GM23338 (cell line): Measurements from ENCODE around the gene SYNJ2BP. TPM values are rescaled to one million over a fixed set of nuclear protein-coding genes. Genes with fewer than 3 reads are reported as not detected.
"Not testable (repeated sequence)": the region's sequence is repeated elsewhere in the genome, so short reads cannot be mapped to it uniquely, and the experiment has no call there.

Source experiments
- ATAC-seq: fragments of 200-7000 bp; cut with Tn5 transposase; 3 replicates; pipeline ENCODE4 v1.9.1; 2020
- DNase-seq: peaks from one replicate; pipeline ENCODE4 v3.0.0-alpha.2; 2015; ENCODE audit warnings: low spot score
- H2AFZ ChIP-seq: fragments of 200-600 bp; sonication (generic); 2 replicates; pipeline ENCODE4 v1.8.0; 2016; ENCODE audit warnings: antibody characterized with exemption, mild to moderate bottlenecking, moderate library complexity
- H3F3A ChIP-seq: fragments of 200-600 bp; sonication (generic); replicated peaks from 2 replicates; pipeline ENCODE4 v1.8.0; 2017; ENCODE audit warnings: antibody characterized with exemption, mixed run types, low read depth
- H3K27ac ChIP-seq: fragments of 200-600 bp; sonication (generic); 2 replicates; pipeline ENCODE4 v1.6.1; 2016; ENCODE audit warnings: low read depth
- H3K27me3 ChIP-seq: fragments of 200-600 bp; sonication (generic); 2 replicates; pipeline ENCODE4 v1.8.0; 2016; ENCODE audit warnings: mild to moderate bottlenecking, mixed run types, moderate library complexity; ENCODE audit not compliant: insufficient read depth
- H3K36me3 ChIP-seq: fragments of 200-600 bp; sonication (generic); 2 replicates; pipeline ENCODE4 v1.8.0; 2016; ENCODE audit warnings: mild to moderate bottlenecking; ENCODE audit not compliant: insufficient read depth
- H3K4me1 ChIP-seq: fragments of 200-600 bp; sonication (generic); 2 replicates; pipeline ENCODE4 v1.8.0; 2016; ENCODE audit warnings: mild to moderate bottlenecking, moderate library complexity; ENCODE audit not compliant: insufficient read depth
- H3K4me2 ChIP-seq: fragments of 200-600 bp; sonication (generic); 2 replicates; pipeline ENCODE4 v1.7.1; 2017; ENCODE audit warnings: mixed run types
- H3K4me3 ChIP-seq: fragments of 200-600 bp; sonication (generic); 2 replicates; pipeline ENCODE4 v1.6.1; 2016; ENCODE audit warnings: mixed run types
- H3K79me2 ChIP-seq: fragments of 200-600 bp; sonication (generic); replicated peaks from 2 replicates; pipeline ENCODE4 v1.8.0; 2017; ENCODE audit warnings: mild to moderate bottlenecking; ENCODE audit not compliant: insufficient read depth
- H3K9me2 ChIP-seq: fragments of 200-600 bp; sonication (generic); 2 replicates; pipeline ENCODE4 v1.8.0; 2017; ENCODE audit not compliant: insufficient read depth
- H4K20me1 ChIP-seq: fragments of 200-600 bp; sonication (generic); replicated peaks from 2 replicates; pipeline ENCODE4 v1.8.0; 2017; ENCODE audit warnings: mild to moderate bottlenecking; ENCODE audit not compliant: insufficient read depth
- H3K27ac Mint-ChIP-seq: 2 replicates; pipeline ENCODE4 v1.8.0; 2020; ENCODE audit warnings: inconsistent platforms, mild to moderate bottlenecking, moderate library complexity, mixed read lengths
- H3K27me3 Mint-ChIP-seq: 3 replicates; pipeline ENCODE4 v1.8.0; 2022; ENCODE audit warnings: low read depth, mild to moderate bottlenecking, moderate library complexity, mixed read lengths, inconsistent platforms; ENCODE audit not compliant: insufficient read depth, poor library complexity
- H3K36me3 Mint-ChIP-seq: 3 replicates; pipeline ENCODE4 v1.8.0; 2021; ENCODE audit warnings: low read depth, mild to moderate bottlenecking, inconsistent platforms, moderate library complexity, mixed read lengths
- H3K4me1 Mint-ChIP-seq: 3 replicates; pipeline ENCODE4 v1.8.0; 2020; ENCODE audit warnings: mild to moderate bottlenecking, inconsistent platforms, mixed read lengths
- H3K4me3 Mint-ChIP-seq: 3 replicates; pipeline ENCODE4 v1.8.0; 2021; ENCODE audit warnings: moderate library complexity, mild to moderate bottlenecking, inconsistent platforms, mixed read lengths
- H3K9me3 Mint-ChIP-seq: 3 replicates; pipeline ENCODE4 v1.8.0; 2020; ENCODE audit warnings: moderate library complexity, mild to moderate bottlenecking, inconsistent platforms, mixed read lengths
- CREB1 ChIP-seq: fragments of 250-450 bp; sonication (Bioruptor Pico); IDR thresholded peaks from 2 replicates; pipeline ENCODE4 v1.5.0; 2020; ENCODE audit warnings: low read depth, mild to moderate bottlenecking, moderate library complexity
- ETS1 ChIP-seq: IDR thresholded peaks from 2 replicates; pipeline ENCODE4 v1.6.1; 2016; ENCODE audit warnings: antibody characterized with exemption
- EZH2 ChIP-seq: fragments of 200-600 bp; sonication (generic); IDR thresholded peaks from one replicate; pipeline ENCODE4 v1.8.0; 2017; ENCODE audit warnings: antibody characterized with exemption, mild to moderate bottlenecking, low read depth; ENCODE audit not compliant: unreplicated experiment
- EZH2phosphoT487 ChIP-seq: fragments of 200-600 bp; sonication (generic); IDR thresholded peaks from one replicate; pipeline ENCODE4 v1.8.1; 2018; ENCODE audit warnings: antibody characterized with exemption; ENCODE audit not compliant: unreplicated experiment
- JUNB ChIP-seq: IDR thresholded peaks from one replicate; pipeline ENCODE4 v1.6.1; 2016; ENCODE audit warnings: antibody characterized with exemption; ENCODE audit not compliant: unreplicated experiment
- NANOG ChIP-seq: IDR thresholded peaks from 2 replicates; pipeline ENCODE4 v1.6.1; 2016; ENCODE audit warnings: antibody characterized with exemption, borderline replicate concordance
- REST ChIP-seq: IDR thresholded peaks from one replicate; pipeline ENCODE4 v1.6.1; 2018; ENCODE audit warnings: antibody characterized with exemption; ENCODE audit not compliant: unreplicated experiment
- STAT1 ChIP-seq: IDR thresholded peaks from one replicate; pipeline ENCODE4 v1.6.1; 2016; ENCODE audit warnings: antibody characterized with exemption; ENCODE audit not compliant: unreplicated experiment
- ZNF331 ChIP-seq: fragments of 250-450 bp; sonication (Bioruptor Pico); IDR thresholded peaks from 2 replicates; pipeline ENCODE4 v1.5.0; 2020; ENCODE audit warnings: low read depth, mild to moderate bottlenecking, moderate library complexity
- polyA plus RNA-seq: library from polyadenylated mRNA; unstranded; fragments of >200 nt; fragmentation: Nextera tagmentation; extraction: Ambion mirVana; gene quantifications from 2 replicates; pipeline ENCODE4 v1.2.1, GENCODE V29; 2016
- total RNA-seq: library from RNA; depleted of rRNA; stranded (reverse); fragments of >200 nt; shearing (Covaris generic); gene quantifications from 2 replicates; pipeline ENCODE4 v1.2.3, GENCODE V29; 2014
- TF ChIP-seq, protein P1 (sequence below), 2 experiments: fragments of 200-600 bp in 1 of 2; sonication (generic) in 1 of 2; conservative IDR thresholded peaks; 2 replicates each; pipeline versions ENCODE4 v1.5.1 to v1.6.1; 2016 to 2017; ENCODE audit warnings: antibody characterized with exemption in 2 of 2, low read depth in 2 of 2, mild to moderate bottlenecking in 2 of 2, moderate library complexity in 1 of 2

Gene SYNJ2BP
- total and polyA plus RNA-seq, 2 experiments from 2014 or later = 24.2 to 48.2 TPM

GRCh38 chr14:70436867-70437266, 20.0 kb upstream of the SYNJ2BP start:
- TF ChIP-seq REST (no peak), ZNF331 (no peak)
- Histone ChIP-seq H4K20me1 (no peaks in the 10 kb centered on the region), H3K4me1 (no peaks in the 10 kb centered on the region), H2AFZ (no peak overlapping the region), H3K27me3 (no peaks in the 10 kb centered on the region), H3F3A (no peaks in the 10 kb centered on the region), H3K9me2 (no peaks in the 10 kb centered on the region), H3K4me3 (no peak overlapping the region), H3K79me2 (no peaks in the 10 kb centered on the region), H3K27ac (no peak overlapping the region), H3K36me3 (peaks cover 3% of the 10 kb centered on the region; the same call in 1 of the 2 replicates), H3K4me2 (no peak overlapping the region)
- Mint-ChIP-seq H3K4me1 (no peaks in the 10 kb centered on the region), H3K4me3 (no peak overlapping the region), H3K36me3 (peaks cover 18% of the 10 kb centered on the region), H3K9me3 (peaks cover 74% of the 10 kb centered on the region), H3K27ac (no peak overlapping the region), H3K27me3 (no peaks in the 10 kb centered on the region)
- ATAC-seq (no peak), DNase-seq (no peak)

DNA sequence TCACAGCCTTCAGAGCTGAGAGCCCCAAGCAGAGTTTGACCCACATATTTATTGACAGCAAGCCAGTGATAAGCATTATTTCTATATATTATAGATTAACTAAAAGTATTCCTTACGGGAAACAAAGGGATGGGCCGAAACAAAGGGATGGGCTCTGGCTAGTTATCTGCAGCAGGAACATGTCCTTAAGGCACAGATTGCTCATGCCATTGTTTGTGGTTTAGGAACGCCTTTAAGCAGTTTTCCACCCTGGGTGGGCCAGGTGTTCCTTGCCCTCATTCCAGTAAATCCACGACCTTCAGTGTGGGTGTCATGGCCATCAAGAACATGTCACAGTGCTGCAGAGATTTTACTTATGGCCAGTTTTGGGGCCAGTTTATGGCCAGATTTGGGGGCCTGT, 9.7 kb upstream of the SYNJ2BP start:
- H4K20me1 ChIP-seq, H3K4me3 ChIP-seq, ATAC-seq, H3K4me2 ChIP-seq, H3K36me3 ChIP-seq, H3K27me3 ChIP-seq, H3K4me3 Mint-ChIP-seq, H3K4me1 Mint-ChIP-seq, H3K9me2 ChIP-seq, H3K27me3 Mint-ChIP-seq, H3K27ac Mint-ChIP-seq, H2AFZ ChIP-seq, H3K4me1 ChIP-seq, H3K27ac ChIP-seq, DNase-seq, H3K79me2 ChIP-seq: not testable (repeated sequence)
- Mint-ChIP-seq H3K9me3 (peaks cover 58% of the 10 kb centered on the region), H3K36me3 (peaks cover 17% of the 10 kb centered on the region; the same call in 2 of the 3 replicates)
- peaks cover 12% of the 10 kb centered on the region; the same call in 1 of the 2 replicates for H3F3A ChIP-seq

- no peaks in the 10 kb centered on the region for H3K79me2 ChIP-seq
- no peaks in the 10 kb centered on the region for H3K27me3 ChIP-seq
- ATAC-seq = no peak
- H2AFZ ChIP-seq = no peak overlapping the region
- no peak overlapping the region for H3K4me3 ChIP-seq
- Mint-ChIP-seq H3K27ac (no peak overlapping the region), H3K36me3 (peaks cover 13% of the 10 kb centered on the region; the same call in 2 of the 3 replicates), H3K27me3 (peaks cover 2% of the 10 kb centered on the region), H3K4me1 (no peaks in the 10 kb centered on the region), H3K9me3 (peaks cover 46% of the 10 kb centered on the region), H3K4me3 (no peak overlapping the region)
- peaks cover 4% of the 10 kb centered on the region for H3K36me3 ChIP-seq
- H4K20me1 ChIP-seq = no peaks in the 10 kb centered on the region
- H3K27ac ChIP-seq = no peak overlapping the region
- peaks cover 12% of the 10 kb centered on the region; the same call in 1 of the 2 replicates for H3F3A ChIP-seq
- H3K4me1 ChIP-seq = no peaks in the 10 kb centered on the region
- H3K9me2 ChIP-seq = peaks cover 7% of the 10 kb centered on the region; the same call in 1 of the 2 replicates
- H3K4me2 ChIP-seq = no peak overlapping the region
- DNase-seq = no peak
- no peak for TF ChIP-seq CREB1
- TF ChIP-seq, protein P1, sequence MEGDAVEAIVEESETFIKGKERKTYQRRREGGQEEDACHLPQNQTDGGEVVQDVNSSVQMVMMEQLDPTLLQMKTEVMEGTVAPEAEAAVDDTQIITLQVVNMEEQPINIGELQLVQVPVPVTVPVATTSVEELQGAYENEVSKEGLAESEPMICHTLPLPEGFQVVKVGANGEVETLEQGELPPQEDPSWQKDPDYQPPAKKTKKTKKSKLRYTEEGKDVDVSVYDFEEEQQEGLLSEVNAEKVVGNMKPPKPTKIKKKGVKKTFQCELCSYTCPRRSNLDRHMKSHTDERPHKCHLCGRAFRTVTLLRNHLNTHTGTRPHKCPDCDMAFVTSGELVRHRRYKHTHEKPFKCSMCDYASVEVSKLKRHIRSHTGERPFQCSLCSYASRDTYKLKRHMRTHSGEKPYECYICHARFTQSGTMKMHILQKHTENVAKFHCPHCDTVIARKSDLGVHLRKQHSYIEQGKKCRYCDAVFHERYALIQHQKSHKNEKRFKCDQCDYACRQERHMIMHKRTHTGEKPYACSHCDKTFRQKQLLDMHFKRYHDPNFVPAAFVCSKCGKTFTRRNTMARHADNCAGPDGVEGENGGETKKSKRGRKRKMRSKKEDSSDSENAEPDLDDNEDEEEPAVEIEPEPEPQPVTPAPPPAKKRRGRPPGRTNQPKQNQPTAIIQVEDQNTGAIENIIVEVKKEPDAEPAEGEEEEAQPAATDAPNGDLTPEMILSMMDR (conservative IDR thresholded peaks at IDR 0.05; ENCODE audit: low read depth in 2 of 2) = no peak
- TF ChIP-seq ZNF331 = no peak
- no peak for TF ChIP-seq EZH2
- no peak for TF ChIP-seq JUNB
- no peak for TF ChIP-seq NANOG
- TF ChIP-seq ETS1 = no peak
- TF ChIP-seq STAT1 = no peak
- no peak for TF ChIP-seq REST
- no peak for TF ChIP-seq EZH2phosphoT487
Measured at GRCh38 chr14:70425354-70425753, 8.5 kb upstream of the SYNJ2BP start.
